GM19452 (cell line): Measurements from ENCODE around the gene SMIM20.

Source experiments
- ATAC-seq: cut with Tn5 transposase; IDR thresholded peaks from one replicate; pipeline ENCODE4 v1.9.1; 2021; ENCODE audit not compliant: unreplicated experiment

The SMIM20 gene

DNA sequence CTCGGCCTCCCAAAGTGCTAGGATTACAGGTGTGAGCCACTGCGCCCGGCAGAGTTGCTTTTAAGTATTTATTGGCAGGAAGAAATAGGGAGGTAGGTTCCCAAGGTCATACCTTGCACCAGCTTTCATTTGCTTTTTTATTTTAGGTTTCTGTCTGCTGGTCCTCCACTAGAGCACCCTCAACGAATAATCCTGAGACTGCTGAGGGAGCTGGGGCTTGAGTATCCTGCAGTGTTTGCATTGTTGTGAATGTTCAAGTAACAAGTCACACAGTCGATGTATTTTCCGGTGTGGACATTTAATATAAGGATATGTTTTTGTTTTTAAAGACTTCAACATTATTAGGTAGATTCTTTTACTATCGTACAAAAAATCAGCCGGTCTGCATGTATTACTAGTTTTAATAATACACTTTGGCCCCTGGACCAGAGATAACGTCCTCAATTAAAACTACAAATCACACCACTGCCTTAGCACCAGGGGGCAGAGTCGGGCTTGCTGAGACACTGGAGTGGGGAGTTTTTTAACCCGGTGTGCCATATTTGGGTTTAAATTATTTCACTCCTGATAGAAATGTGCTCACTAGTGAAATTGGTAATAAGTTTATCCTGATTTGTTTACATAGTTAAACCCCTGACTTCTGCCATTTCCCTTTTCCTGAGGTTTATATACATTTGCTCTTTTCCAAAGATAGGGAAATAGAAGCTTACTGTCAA, 11.6 kb downstream of the SMIM20 start:
- ATAC-seq: peak; percentile 56

DNA sequence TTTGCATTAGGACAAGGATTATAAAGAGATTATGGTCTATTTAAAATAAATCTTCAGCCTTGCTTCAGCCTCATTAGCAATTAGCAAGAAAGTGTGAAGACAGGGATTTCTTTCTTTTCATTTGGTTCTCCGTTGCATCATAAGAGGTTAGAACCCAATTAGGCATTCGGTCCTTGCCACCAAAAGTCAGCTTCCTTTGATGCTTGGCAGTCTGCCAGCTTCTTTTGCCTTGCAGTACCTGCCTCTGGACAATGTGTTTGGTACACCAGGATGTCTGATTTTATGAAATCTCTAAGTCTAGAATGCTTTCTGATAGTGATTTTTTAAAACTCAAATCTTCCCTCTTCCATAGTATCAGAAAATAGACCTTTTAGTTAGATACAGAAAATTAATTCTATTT, 12.4 kb downstream of the SMIM20 start:
- no peak for ATAC-seq

DNA sequence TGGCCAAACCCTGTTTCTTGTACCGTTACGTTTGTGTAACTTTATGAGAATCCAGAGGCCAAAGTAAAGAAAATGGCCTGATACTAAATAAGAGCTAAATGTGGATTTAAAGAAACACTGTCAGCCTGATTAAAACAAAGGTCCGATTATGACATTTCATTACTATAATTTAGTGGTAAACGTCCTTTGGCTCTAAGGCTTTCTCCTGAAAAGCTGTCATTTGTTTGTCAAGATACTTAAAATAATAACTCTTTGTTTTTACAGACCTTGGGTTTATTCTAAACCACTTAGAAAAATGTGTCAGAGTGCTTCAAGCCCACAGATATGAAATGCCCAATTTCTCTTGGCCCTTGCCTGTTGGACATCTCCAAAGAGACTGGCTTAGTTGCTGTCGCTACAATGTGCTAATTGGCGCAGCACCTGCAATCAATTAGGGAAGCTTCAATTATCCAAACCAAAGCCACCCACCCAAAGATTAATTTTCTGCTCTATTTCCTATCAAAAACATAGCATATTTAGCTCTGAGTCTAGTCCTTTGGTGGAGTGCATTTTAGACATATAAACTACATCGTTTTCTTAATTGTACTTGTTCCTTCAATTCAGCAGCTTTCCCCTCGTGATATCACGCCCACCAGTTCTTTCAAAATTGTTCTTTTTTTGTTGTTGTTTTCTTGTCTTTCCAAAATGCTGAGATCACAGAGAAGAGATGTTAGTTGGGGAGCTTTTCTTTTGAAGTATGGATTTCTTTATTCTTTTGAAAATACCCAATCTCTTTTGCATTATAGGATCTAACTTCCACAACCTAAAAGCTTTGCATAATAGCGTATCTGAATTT, 13.6 kb downstream of the SMIM20 start:
- no peak for ATAC-seq

DNA sequence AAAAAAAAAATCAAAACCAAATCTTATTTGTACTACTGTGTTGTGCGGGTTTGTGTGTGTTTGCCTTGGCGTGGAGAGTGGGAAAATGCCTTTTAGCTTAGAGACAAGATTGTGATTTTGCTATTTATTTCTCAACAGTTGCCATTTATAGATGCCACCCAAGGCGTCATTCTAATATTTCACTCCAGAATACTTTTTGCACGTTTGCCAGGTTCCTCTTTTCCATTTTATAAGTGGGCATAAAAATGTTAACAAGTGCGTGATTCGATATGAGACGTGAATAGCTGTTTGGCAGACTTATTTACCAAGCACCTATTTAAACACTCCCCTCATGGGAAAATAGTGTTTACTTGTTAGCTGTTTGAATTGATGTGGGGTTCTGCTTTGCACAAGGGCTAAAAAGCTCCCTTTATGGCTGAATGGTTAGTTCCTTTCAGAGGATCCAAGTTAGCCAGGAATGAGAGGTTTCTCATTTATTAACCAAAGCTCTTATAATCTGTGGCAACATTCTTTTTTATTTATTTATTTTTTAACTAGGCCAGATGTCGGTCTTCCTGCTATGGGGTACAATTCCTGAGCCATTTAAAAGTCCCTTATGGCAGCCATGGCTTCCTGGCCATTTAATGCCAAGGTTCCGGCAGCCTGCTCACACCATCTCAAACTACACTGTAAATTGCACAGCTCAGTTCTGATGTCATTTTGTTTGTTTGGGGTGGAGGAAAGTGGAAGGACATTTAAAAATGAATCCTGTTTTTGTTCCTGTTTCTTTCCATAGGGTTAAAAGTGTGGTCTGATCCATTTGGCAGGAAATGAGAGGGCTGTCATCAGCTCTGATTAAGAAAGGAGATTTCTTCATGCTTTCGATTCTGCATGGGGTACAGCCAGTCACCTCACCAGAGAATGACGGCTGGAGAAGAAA, 14.6 kb downstream of the SMIM20 start:
- ATAC-seq: no peak

DNA sequence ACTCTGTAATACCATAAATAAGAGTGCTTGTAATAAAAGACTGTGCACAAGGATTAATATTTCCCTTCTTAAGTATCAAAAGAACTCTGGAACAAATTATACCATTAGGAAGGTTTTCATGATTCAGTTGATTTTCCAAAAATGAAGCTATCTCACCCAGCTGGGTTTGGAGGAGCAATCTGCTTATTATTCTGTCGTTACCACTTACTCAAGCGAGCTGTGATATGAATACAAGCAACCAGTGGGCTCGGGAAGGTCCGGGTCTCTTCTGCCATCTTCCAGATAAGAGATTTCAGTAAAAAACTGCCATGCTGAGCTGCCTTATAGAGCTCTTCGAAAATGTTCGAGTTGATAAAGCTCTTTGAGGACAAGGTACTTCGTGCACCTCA, 15.3 kb downstream of the SMIM20 start:
- ATAC-seq: no peak

DNA sequence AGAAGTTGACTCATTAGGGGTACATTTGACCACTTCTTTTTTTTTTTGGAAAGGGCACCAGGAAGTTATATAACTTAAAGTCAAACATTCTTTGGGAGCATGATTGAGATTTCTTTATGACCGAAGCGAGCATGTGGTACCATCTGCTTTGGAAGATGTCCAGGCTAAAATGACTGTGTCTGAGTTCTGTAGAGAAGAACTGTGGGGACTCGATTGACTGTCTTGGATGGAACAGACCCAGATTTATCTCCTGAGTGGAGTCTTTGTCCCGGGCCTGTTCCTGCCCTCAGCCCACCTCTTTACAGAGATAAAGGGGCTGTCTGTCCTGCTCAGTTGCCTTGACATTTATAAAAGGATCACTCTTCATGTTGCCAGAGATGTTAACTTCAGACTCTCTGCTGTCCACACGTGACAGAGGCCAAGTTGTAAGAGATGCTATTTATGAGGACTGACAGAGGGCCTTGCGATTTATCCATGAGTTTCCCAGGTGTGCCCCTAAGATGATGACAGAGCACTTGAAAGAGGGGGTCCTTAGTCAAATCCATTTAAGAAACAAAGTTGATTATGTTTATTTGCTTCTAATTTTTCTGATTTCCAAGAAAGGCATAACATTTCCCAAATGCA, 16.8 kb downstream of the SMIM20 start:
- no peak for ATAC-seq

DNA sequence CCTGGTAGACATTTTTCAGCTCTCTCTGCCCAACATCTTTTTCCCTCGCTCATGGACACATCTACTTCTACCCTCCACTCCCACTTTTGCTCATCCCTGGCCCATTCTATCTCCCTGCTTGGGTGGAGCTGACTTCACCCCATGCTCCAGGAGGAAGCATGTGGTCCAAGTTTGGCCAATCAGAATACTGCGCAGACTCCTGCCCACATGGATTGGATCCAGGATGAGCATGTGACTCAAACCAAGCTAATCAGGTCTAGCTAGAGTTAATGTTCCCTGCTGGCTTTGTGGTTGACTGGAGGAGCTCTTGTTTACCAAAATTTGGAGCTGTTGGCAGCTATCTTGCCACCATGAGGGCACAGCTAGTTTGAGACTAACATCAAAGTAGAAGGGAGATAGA, 22.7 kb downstream of the SMIM20 start:
- no peak for ATAC-seq

DNA sequence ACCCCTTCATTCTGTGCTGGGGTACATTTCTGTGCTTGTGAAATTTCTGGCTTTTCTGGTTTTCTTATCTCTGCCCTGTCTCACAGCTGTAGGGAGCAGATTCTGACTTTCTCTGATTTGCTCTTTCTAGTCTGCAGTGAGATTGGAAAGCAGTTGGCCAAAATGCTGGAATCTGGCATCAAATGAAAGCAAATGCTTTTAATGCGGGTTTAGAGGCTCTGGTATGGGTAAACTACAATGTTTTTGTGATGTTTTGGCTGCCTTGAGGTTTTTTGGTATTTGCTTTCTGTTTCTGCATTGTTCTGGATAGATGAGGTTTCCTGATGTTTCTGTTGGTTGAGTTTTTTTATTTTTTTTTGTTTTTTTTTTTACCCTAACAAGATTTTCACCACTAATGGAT, 23.8 kb downstream of the SMIM20 start:
- no peak for ATAC-seq

DNA sequence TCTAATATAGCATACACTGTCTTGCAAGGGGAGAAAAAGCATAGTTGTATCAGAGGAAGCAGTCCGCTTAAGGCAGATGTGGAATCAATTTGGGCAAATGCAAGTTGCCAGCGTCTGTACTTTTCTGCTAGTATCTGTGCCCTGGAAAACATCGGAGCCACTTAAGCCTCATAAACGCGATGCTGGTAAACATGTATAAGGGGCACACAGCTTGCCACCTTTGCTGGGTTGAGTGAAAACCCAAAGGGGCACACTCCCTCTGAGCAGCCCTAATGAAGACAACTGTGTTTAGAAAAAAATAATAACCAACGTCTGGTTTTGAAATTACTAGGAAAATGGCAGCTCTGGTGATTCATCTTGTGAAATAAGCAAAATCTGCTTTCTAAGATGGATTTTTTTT, 24.3 kb downstream of the SMIM20 start:
- peak; percentile 38 for ATAC-seq

DNA sequence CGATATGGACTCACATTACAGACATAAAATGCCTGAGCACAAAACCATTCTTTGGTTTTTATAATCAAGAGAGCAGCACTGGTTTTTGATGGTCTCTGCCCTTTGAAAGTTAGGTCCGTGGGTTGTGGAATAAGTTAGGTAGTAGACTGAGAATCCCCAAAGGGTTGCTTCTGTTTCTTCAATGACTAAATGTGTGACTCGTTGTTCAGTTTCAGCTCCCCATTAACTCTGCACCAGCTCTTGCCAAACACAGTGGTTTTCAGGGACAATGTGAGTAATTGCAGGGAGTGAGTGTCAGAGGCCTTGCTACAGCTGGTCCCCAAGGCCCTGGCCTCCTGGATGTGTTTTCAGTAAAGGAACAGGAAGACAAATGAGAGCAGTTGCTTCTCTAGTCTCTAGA, 24.8 kb downstream of the SMIM20 start:
- peak; percentile 86 for ATAC-seq

DNA sequence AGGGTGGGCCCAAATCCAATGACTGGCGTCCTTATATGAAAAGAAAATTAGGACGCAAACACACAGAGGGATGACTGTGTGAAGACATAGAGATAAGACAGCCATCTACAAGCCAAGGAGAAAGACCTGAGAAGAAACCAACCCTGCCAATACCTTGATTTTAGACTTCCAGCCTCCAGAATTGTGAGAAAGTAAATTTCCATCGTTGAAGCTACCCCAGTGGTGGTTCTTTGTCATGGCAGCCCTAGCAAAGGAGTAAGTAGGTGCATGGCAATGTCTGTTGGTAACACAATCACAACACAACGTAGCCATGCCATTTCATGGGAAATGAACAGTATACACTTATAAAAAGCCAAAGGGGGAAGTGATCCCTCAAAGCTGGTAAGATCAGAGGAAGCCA, 25.3 kb downstream of the SMIM20 start:
- ATAC-seq: no peak

DNA sequence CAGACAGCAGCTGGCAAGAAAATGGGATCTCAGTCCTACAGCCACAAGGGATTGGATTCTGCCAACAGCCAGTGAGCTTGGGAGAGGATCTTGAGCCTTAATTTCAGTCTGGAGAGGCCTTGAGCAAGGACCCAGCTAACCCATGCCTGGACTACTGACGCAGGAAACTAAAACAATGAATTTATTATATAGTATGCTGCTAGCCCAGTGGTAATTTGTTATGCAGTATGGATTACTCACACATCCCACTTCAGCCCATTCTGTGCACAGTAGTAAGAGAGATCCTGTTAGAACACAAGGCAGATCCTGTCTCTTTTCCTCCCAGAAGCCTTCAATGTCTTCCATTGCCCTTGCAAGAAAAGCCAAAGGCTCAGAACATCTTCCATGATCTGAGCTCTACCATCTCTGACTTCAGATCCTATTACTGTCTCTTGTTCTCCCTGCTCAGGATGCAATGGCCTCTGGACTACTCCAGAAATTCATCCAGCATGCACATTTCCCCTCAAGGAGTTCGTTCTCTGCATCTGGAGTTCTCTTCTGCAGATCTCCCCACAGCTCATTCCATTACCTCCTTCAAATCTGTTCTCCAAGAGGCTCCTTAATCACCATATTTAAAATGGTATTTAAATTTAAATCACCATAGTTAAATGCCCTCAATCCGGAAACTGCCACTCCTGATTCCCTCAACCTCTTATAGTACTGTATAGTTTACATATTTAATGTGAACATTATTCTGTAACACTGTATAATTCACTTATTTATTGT, 27.6 kb downstream of the SMIM20 start:
- ATAC-seq: no peak

DNA sequence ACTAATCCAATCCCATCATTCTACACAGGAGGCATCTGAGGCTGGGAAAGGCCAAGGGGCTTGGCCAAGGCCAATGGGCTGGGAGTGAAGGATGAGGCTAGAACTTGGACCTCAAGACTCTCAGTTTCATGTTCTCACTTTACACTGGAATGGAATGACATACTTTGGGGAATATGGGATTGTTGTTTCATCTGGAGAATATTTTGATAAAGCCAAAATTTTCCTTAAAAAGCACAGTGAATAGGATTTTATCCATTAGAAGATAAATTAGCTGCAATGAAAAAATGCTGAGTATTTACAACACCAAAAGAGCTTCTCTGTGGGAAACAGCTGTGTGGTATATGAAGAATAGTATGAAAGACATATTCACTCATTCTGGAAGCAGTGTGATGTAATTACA, 29.3 kb downstream of the SMIM20 start:
- no peak for ATAC-seq

DNA sequence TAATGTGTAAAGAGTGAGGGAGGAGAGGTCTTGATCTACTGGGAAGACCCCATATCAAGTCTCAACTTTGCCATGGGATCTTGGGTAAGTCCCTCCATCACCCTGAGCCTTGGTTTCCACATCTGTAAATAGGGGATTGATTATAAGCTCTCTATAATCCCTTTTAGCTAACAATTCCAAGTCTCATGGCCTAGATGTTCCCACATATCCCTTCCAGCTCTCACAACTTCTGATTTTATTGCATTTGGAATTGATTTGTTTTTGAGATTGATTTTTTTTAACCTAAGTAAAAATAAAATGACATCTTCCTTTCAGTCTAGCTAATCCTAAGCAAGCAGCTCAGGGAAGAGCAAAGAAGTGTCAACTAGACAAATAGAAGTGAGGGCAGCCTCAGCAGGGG, 29.8 kb downstream of the SMIM20 start:
- no peak for ATAC-seq

DNA sequence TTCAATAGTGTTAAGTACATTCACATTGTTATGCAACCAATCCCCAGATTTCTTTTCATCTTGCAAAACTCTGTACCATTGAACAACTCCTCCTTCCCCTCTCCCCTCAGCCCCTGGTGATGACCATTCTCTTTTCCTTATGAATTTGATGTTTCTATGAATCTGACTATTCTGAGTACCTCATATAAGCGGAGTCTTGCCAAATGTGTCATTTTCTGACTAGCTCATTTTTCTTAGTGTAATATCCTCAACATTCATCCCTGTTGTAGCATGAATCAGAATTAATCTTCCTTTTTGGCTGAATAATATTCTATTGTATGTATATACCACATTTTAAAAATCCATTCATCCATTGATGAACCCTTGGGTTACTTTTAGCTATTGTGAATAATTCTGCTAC, 34.0 kb downstream of the SMIM20 start:
- no peak for ATAC-seq

DNA sequence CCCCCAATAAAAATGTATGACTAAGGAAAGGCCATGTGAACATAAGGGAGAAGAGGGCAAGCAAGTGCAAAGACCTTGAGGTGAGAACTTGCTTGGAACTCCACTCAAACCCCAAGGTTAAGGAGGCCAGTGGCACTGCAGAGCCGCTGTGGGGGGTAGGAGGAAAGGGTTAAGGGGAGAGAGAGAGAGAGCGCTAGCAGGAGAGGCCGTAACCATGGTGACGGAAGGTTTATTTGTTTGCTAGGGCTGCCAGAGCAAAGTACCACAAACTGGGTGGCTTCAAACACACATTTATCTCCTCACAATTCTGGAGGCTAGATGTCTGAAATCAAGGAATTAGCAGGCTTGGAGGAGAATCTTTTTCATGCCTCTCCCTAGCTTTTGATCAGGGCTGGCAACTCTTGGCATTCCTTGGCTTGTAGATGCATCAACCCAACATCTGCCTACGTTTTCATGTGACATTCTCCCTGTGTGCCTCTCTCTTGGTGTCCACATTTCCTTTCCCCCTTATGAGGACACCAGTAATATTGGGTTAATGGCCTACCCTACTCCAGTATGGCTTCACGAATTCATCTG, 35.2 kb downstream of the SMIM20 start:
- no peak for ATAC-seq

DNA sequence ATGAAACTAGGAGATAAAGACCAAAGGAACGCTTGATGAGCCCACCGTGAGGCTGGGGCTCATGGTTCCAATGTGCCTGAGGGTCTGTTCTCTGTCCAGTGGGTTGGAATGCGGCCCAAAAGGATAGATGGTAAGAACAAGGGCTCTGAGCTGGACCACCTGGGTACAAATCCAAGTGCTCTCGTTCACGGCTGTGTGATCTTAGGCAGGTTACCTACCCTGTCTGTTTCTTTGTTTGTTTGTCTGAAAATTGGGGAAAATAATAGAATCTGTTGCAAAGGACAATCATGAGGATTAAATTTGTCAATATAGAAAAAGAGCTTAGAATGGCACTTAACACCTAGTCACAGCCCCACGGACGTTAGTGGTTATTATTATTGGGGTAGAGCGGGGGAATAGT, 36.0 kb downstream of the SMIM20 start:
- no peak for ATAC-seq

DNA sequence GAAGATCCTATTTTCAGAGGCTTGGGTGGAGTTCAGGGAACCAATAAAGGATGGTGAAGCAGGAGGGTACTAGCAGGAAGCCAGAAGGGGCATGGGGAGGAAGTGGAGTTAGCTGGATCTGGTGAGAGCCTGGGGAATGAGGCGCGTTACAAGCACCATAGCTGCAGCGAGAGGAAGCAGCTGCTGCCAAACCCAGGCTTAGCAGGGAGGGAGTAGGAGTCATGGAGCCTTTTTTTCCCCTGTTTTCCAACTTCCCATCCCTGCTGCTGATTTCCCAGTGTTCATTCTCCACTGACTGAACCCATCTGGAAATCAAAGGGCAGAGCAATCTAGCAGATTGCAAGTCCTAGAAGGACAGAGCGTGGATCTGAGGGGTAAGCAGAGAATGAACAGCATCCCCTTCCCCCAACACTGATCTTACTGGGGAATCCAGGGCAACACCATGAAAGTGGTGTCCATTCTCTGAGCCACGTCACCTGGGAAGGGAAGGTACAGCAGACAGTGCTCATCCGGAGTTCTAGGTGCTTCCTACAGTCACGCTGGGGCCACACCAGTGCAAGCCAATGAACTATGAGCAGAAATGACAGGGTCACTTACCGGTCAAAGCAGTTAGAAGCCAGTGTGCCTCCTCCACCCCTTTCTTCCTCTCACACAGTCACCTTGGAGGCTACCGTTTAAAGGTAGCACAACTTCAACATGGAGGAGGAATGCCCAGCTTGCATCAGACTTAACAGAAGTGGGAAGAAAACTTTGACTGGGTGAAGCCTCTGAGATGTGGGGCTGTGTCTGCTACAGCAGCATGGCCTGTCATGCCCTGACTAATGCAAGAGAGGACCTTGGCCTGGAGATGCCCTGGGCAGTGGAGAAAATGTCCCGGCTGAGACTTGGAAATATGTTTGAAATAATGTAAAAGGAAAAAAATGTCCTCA, 36.7 kb downstream of the SMIM20 start:
- no peak for ATAC-seq

DNA sequence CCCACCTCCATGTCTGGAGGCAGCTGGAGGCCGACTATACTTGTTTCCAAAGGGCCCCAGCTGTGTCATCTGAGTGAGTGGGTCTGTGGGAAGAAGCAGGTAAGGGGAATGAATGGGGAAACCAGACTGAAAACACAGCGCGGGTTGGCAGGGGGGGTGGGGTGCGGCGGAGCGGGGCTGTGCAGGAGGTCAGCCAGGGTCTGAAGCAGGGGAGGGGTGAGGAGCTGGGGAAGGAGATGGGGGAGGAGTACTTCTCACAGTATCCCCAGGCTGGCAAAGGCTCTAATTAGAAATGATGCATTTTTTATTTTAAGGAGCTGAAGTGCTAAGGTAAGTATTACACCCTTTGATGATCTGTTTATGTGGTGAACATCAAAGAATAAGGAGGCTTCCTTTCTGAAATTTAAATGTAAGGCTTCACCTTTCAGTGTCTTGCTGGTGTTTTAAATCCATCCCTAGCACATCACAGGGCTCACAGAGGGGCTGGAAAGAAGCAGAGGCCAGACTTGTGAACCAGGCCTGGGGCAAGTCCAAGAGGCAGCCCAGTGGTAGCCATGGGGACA, 37.5 kb downstream of the SMIM20 start:
- ATAC-seq: no peak
